ENCODE measurements around the gene HIP1. TPM values are rescaled to one million over a fixed set of nuclear protein-coding genes. Genes with fewer than 3 reads are reported as not detected.
A peak's percentile ranks its signal among the peaks of the same experiment; 100 is the strongest.
"Not testable (repeated sequence)": the region's sequence is repeated elsewhere in the genome, so short reads cannot be mapped to it uniquely, and the experiment has no call there.

The HIP1 gene
- polyA plus RNA-seq, 2 of the 4 experiments (the other 2 are of a cell fraction), result 17.3 to 33.4 TPM

- ChIA-PET CTCF (interaction anchor here (0.5 to 1.0 kb wide), 3 partner anchors 10 to 820 kb away, joined by 3 to 4 read pairs (median 3); no protein-coding TSS in a partner anchor), POLR2A (no interaction called here)
- no peak for ATAC-seq
These were observed 206.1 kb downstream of the HIP1 start for GRCh38 chr7:75532639-75533038.

GRCh38 chr7:75531359-75531821 is 207.4 kb downstream of the HIP1 start:
- no peak overlapping the region for H3K27ac ChIP-seq
- H3K4me2 ChIP-seq, result no peak overlapping the region
- H3K4me3 ChIP-seq, result no peak overlapping the region
- DNase-seq (ENCODE audit: low read depth in 1 of 2, low spot score in 1 of 2) (peak in 1 of 2 experiments; percentile 15), FAIRE-seq (no peak), ATAC-seq (no peak)
- CTCF ChIA-PET, result interaction anchor here (0.6 to 1.3 kb wide), 5 partner anchors 14 to 232 kb away, joined by 3 to 4 read pairs (median 3); no protein-coding TSS in a partner anchor
- 87% methylated on average over 6 of the region's 6 CpGs for WGBS (ENCODE audit: missing lambda C conversion rate)
- TF ChIP-seq EP300 (IDR thresholded peaks at IDR 0.05) (no peak), KDM5A (IDR thresholded peaks at IDR 0.05) (no peak), HDAC2 (IDR thresholded peaks at IDR 0.05) (no peak), RFX5 (IDR thresholded peaks at IDR 0.05) (no peak), PHF8 (IDR thresholded peaks at IDR 0.05; ENCODE audit: borderline replicate concordance, low read depth) (no peak)
- H3K9me3 ChIP-seq, result no peaks in the 10 kb centered on the region
- H3K4me1 ChIP-seq, result peaks cover 7% of the 10 kb centered on the region; the same call in 2 of the 3 replicates
- POLR2A ChIA-PET, result no interaction called here

More at GRCh38 chr7:75532639-75533038, 206.1 kb downstream of the HIP1 start:
- TF ChIP-seq NR3C1 (IDR thresholded peaks at IDR 0.05), result no peak
- no peak for TF ChIP-seq FOSB (CRISPR knock-in tag; IDR thresholded peaks at IDR 0.05)
- TF ChIP-seq HES2 (IDR thresholded peaks at IDR 0.05), result no peak
- TF ChIP-seq PHF8 (IDR thresholded peaks at IDR 0.05; ENCODE audit: borderline replicate concordance, low read depth), result no peak
- no peak for TF ChIP-seq CEBPB (IDR thresholded peaks at IDR 0.05)
- TF ChIP-seq ZNF302 (CRISPR knock-in tag; IDR thresholded peaks at IDR 0.05), result no peak
- no peak for TF ChIP-seq MAX (IDR thresholded peaks at IDR 0.05)
- TF ChIP-seq E2F6 (IDR thresholded peaks at IDR 0.05; ENCODE audit: borderline replicate concordance, low read depth), result no peak
- TF ChIP-seq PBX3 (IDR thresholded peaks at IDR 0.05), result no peak
- no peak for TF ChIP-seq NPAS2 (CRISPR knock-in tag; IDR thresholded peaks at IDR 0.05; ENCODE audit: borderline replicate concordance)
- TF ChIP-seq RAD21 (conservative IDR thresholded peaks at IDR 0.05 in 1 of 2, IDR thresholded peaks at IDR 0.05 in 1 of 2), result no peak
- TF ChIP-seq HDAC2 (IDR thresholded peaks at IDR 0.05), result no peak
- no peak for TF ChIP-seq USF2 (IDR thresholded peaks at IDR 0.05)
- no peak for TF ChIP-seq RNF2 (IDR thresholded peaks at IDR 0.05; ENCODE audit: borderline replicate concordance, low read depth)
- TF ChIP-seq HOXB5 (CRISPR knock-in tag; IDR thresholded peaks at IDR 0.05), result no peak
- no peak for TF ChIP-seq CBX2 (IDR thresholded peaks at IDR 0.05; ENCODE audit: borderline replicate concordance, low read depth)
- no peak for TF ChIP-seq TP53 (CRISPR knock-in tag; IDR thresholded peaks at IDR 0.05)
- H3K4me3 ChIP-seq, result no peak overlapping the region
- FAIRE-seq, result no peak
- DNase-seq (ENCODE audit: low read depth in 1 of 2, low spot score in 1 of 2), result no peak
- H3K27ac ChIP-seq, result no peak overlapping the region
- H3K9me3 ChIP-seq, result no peaks in the 10 kb centered on the region
- H3K4me2 ChIP-seq, result no peak overlapping the region
- 95% methylated on average over 4 of the region's 4 CpGs for WGBS (ENCODE audit: missing lambda C conversion rate)
- peaks cover 4% of the 10 kb centered on the region; the same call in 1 of the 3 replicates for H3K4me1 ChIP-seq

GRCh38 chr7:75527224-75527722 is 211.5 kb downstream of the HIP1 start:
- Histone ChIP-seq H3K27ac (peak overlapping the region; percentile 95 to 97), H3K4me3 (peak overlapping the region; percentile 93), H3K4me1 (peaks cover 12% of the 10 kb centered on the region; the same call in 2 of the 3 replicates), H3K4me2 (peak overlapping the region; percentile 95)
- POLR2A ChIA-PET; H3K9me3 ChIP-seq; FAIRE-seq; DNase-seq (ENCODE audit: low read depth in 1 of 2, low spot score in 1 of 2): not testable (repeated sequence)
- CTCF ChIA-PET, result interaction anchor here (0.6 kb wide), 1 partner anchor 62 kb away, joined by 5 read pairs; no protein-coding TSS in a partner anchor
- 2% methylated on average over 33 of the region's 37 CpGs for WGBS (ENCODE audit: missing lambda C conversion rate)
- peak in 1 of 2 experiments; percentile 32; a peak in 3 of 6 replicates for ATAC-seq

GRCh38 chr7:75521727-75522126 is 217.0 kb downstream of the HIP1 start:
- H3K27ac ChIP-seq; POLR2A ChIA-PET; H3K4me3 ChIP-seq; FAIRE-seq; H3K4me2 ChIP-seq; H3K4me1 ChIP-seq; ATAC-seq; CTCF ChIA-PET; H3K9me3 ChIP-seq; DNase-seq (ENCODE audit: low read depth in 1 of 2, low spot score in 1 of 2): not testable (repeated sequence)

- H3K4me3 ChIP-seq; FAIRE-seq; POLR2A ChIA-PET; H3K4me1 ChIP-seq; DNase-seq (ENCODE audit: low read depth in 1 of 2, low spot score in 1 of 2); ATAC-seq; H3K4me2 ChIP-seq; CTCF ChIA-PET; H3K9me3 ChIP-seq; H3K27ac ChIP-seq: not testable (repeated sequence)
- WGBS (ENCODE audit: missing lambda C conversion rate), result 86% methylated on average over 2 of the region's 2 CpGs
These were observed 219.9 kb downstream of the HIP1 start for GRCh38 chr7:75518842-75519241.

GRCh38 chr7:75509033-75509432 is 229.7 kb downstream of the HIP1 start:
- H3K4me1 ChIP-seq; ATAC-seq; POLR2A ChIA-PET; CTCF ChIA-PET; DNase-seq (ENCODE audit: low read depth in 1 of 2, low spot score in 1 of 2); H3K9me3 ChIP-seq; FAIRE-seq; H3K4me3 ChIP-seq; H3K27ac ChIP-seq; H3K4me2 ChIP-seq: not testable (repeated sequence)
- 82% methylated on average over 2 of the region's 4 CpGs for WGBS (ENCODE audit: missing lambda C conversion rate)
